Psoas muscle (tissue), 8 donors: ENCODE measurements around the gene COPE. TPM values are rescaled to one million over a fixed set of nuclear protein-coding genes. Genes with fewer than 3 reads are reported as not detected.
A peak's percentile ranks its signal among the peaks of the same experiment; 100 is the strongest.

Experiments
- ATAC-seq, 4 donors: fragments of 200-7000 bp; cut with Tn5 transposase; one replicate each; pipeline ENCODE4 v1.9.1; 2020; ENCODE audit warnings: moderate library complexity in 3 of 4, mild to moderate bottlenecking in 2 of 4
- DNase-seq, 2 donors: peaks; one replicate each; pipeline ENCODE4 v3.0.0-alpha.2; 2020
- H3K27ac ChIP-seq: fragments of 200-600 bp; one replicate; pipeline ENCODE4 v1.8.0; 2022
- H3K27me3 ChIP-seq, 3 donors: fragments of 200-600 bp in 1 of 3; one replicate each; pipeline versions ENCODE4 v1.6.1 to v1.8.0; 2013 to 2022; ENCODE audit warnings: low read length in 2 of 3, mild to moderate bottlenecking in 2 of 3, moderate library complexity in 1 of 3; ENCODE audit not compliant: insufficient read depth in 3 of 3
- H3K36me3 ChIP-seq, 2 donors: fragments of 200-600 bp in 1 of 2; one replicate each; pipeline versions ENCODE4 v1.6.1 to v1.8.0; 2013 to 2022; ENCODE audit warnings: low read depth in 1 of 2, mild to moderate bottlenecking in 1 of 2, moderate library complexity in 1 of 2; ENCODE audit not compliant: insufficient read depth in 1 of 2
- H3K4me1 ChIP-seq: fragments of 200-600 bp; one replicate; pipeline ENCODE4 v1.8.0; 2022
- H3K4me3 ChIP-seq: fragments of 200-600 bp; one replicate; pipeline ENCODE4 v1.8.0; 2022; ENCODE audit warnings: mild to moderate bottlenecking
- H3K9me3 ChIP-seq: fragments of 200-600 bp; one replicate; pipeline ENCODE4 v1.8.0; 2022
- CTCF ChIP-seq: fragments of 200-600 bp; IDR thresholded peaks from one replicate; pipeline ENCODE4 v1.8.0; 2022; ENCODE audit warnings: antibody characterized with exemption
- WGBS, 3 donors: extraction: QIAGEN DNeasy Blood & Tissue Kit; methylation state at CpG; one replicate each; pipeline versions ENCODE4 v1.1.6 to v1.1.7; 2013; 5-methylcytosine and 5-hydroxymethylcytosine counted together
- intact Hi-C, 2 donors: fragments of 100-400 bp; cut with DNase I; formaldehyde crosslinking; loops; one replicate each; pipeline versions ENCODE4 v1.11.0 to v1.14.2; 2022
- polyA plus RNA-seq, 3 donors: library from polyadenylated mRNA; stranded (reverse); fragments of 200-250 nt; gene quantifications; one replicate each; pipeline ENCODE4 v1.2.3, GENCODE V29; 2013
- total RNA-seq, 4 donors: library from RNA; stranded (reverse); fragmentation: NEBNext Ultra II Directional in 2 of 4; extraction: Animal tissue kit (Norgen Biotek cat#: 25700) in 2 of 4; gene quantifications; one replicate each; pipeline versions ENCODE4 v1.2.1 to v1.2.4, GENCODE V29; 2021 to 2023
- donor health status: healthy with polysubstance abuse.
- donor health status: DM: no; HTN: no; CAD: no; lungs with moderate emphysema.
- donor health status: Bipolar disorder and iron deficiency.
- donor health status: healthy.
- donor health status: DM: yes; HTN: yes; CAD: no.
- donor health status: DM: no; HTN: no; CAD: no.
- donor health status: DM: no; HTN: no; CAD: no.
- donor health status: DM: yes; HTN: yes; CAD: no.

The COPE gene
- total and polyA plus RNA-seq, 7 donors: 91.5 to 173 (median 110) TPM

DNA sequence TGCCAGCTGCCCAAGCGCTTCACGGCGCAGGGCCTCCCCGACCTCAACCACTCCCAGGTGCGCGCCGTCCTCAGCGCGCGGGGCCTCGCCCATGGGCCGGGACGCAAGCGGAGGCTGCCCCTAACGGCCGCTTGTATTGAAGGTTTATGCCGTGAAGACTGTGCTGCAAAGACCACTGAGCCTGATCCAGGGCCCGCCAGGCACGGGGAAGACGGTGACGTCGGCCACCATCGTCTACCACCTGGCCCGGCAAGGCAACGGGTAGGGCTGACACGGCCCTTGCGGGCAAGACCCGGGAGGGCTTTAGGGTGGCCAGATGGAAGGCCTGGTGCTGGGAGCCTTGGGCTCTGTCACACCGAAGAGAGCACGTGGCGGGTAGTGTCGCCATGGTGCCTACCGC is 64.2 kb downstream of the COPE start:
- Histone ChIP-seq H3K4me1 (peaks cover 20% of the 10 kb centered on the region), H3K9me3 (no peaks in the 10 kb centered on the region), H3K27me3 (no peaks in the 10 kb centered on the region), H3K4me3 (no peak overlapping the region), H3K36me3 (peaks cover 0 to 99% of the 10 kb centered on the region in 2 donors), H3K27ac (no peak overlapping the region)
- intact Hi-C loops: no loop called here
- TF ChIP-seq CTCF: no peak
- no peak for ATAC-seq
- DNase-seq: peak in 1 of 2 donors; percentile 8
- 91 to 95% (median 94%) methylated on average over 33 of the region's 33 CpGs for WGBS, 3 donors

DNA sequence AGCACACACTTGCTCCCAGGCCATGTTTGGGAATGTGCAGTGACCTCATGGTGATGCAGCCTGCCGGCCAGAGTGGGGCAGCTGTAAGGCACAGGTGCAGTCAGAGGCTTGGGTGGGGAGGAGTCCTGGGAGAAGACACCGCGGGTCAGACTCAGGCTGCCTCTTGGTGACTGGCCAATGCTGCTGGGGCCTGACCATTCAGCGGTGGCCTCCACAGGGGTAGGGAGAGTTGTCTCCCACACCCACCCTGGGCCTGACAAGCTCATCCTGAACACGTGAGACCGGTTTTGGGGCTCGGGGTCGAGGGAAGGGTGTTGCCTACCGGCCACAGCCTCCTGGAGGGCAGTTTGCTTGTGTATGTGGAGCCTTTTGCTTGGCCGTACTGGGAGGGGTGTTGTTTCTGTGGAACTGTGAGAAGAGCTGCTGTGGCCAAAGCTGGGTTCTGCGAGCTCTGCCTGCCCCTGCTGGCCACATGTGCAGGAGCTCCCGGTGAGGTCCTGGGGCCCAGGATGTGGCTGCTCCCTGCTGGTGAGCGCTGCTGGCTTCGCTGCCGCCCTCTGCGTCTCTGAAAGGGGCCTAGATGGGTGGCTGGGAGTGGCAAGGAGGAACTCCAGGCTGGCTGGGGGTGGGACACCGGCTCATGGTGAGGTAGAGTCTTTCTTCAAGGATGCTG is 65.3 kb downstream of the COPE start:
- H3K27ac ChIP-seq: no peak overlapping the region
- H3K36me3 ChIP-seq: peaks cover 0 to 91% of the 10 kb centered on the region in 2 donors
- H3K9me3 ChIP-seq: no peaks in the 10 kb centered on the region
- H3K4me1 ChIP-seq: peaks cover 20% of the 10 kb centered on the region
- no peak overlapping the region for H3K4me3 ChIP-seq
- TF ChIP-seq CTCF: no peak
- intact Hi-C loops: no loop called here
- DNase-seq (peak in 1 of 2 donors; percentile 11), ATAC-seq (no peak)
- no peaks in the 10 kb centered on the region for H3K27me3 ChIP-seq
- 80 to 81% (median 81%) methylated on average over 17 of the region's 17 CpGs for WGBS, 3 donors

DNA sequence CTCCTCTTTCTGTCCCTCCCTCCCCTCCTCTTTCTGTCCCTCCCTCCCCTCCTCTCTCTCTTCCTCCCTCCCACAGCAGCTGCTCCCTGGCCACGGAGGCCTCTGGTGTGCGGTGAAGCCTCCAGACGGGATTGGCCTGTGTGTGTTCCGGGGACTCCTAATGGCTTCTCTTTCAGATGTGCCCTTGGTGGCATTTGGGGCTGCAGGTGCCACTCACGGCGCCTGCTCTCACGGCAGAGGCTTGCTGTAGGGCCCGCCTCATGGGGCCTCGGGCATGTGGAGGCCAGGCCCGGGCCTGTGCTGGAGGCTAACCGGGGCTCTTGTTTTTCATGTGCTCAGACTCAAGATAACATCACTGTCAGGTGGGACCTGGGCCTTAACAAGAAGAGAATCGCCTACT is 66.5 kb downstream of the COPE start:
- no peaks in the 10 kb centered on the region for H3K9me3 ChIP-seq
- no peak overlapping the region for H3K27ac ChIP-seq
- ATAC-seq: no peak
- TF ChIP-seq CTCF: no peak
- no peak overlapping the region for H3K4me3 ChIP-seq
- peaks cover 32% of the 10 kb centered on the region for H3K4me1 ChIP-seq
- 77 to 79% (median 78%) methylated on average over 12 of the region's 12 CpGs for WGBS, 3 donors
- H3K27me3 ChIP-seq: no peaks in the 10 kb centered on the region
- no peak for DNase-seq
- intact Hi-C loops: no loop called here
- H3K36me3 ChIP-seq: peaks cover 0 to 90% of the 10 kb centered on the region in 2 donors

DNA sequence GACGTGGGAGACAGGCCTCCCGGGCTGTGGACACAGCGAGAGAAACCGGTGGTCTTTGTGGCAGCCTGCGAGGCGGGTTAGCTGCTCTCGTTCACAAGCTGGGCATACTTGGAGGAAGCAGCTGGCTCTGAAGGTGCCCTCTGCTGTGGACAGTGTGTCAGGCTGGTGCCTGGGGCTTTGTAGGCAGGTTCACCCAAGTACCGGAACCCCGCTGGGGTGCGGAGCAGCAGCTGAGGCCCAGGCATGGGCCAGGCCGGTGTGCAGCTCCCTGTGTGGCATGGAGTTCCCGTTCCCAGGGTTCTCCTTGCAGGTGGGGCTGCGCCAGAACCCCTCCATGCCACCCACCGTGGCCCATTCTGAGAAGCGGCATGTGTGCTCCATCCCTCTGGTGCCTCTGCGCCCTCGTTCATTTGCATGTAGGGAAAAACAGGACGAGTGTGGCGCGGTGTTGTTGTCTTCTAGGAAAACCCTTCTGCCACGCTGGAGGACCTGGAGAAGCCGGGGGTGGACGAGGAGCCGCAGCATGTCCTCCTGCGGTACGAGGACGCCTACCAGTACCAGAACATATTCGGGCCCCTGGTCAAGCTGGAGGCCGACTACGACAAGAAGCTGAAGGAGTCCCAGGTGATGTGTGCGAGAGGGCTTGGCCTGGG is 67.4 kb downstream of the COPE start:
- Histone ChIP-seq H3K9me3 (no peaks in the 10 kb centered on the region), H3K4me1 (peaks cover 41% of the 10 kb centered on the region), H3K27ac (no peak overlapping the region), H3K27me3 (no peaks in the 10 kb centered on the region), H3K36me3 (peaks cover 0 to 83% of the 10 kb centered on the region in 2 donors), H3K4me3 (no peak overlapping the region)
- intact Hi-C loops: no loop called here
- no peak for TF ChIP-seq CTCF
- WGBS, 3 donors: 90 to 94% (median 94%) methylated on average over 30 to 31 of the region's 31 CpGs
- no peak for ATAC-seq
- no peak for DNase-seq
